ENCODE results near the gene IL22. TPM values are rescaled to one million over a fixed set of nuclear protein-coding genes. Genes with fewer than 3 reads are reported as not detected.
A peak's percentile ranks its signal among the peaks of the same experiment; 100 is the strongest.

The IL22 gene
- total RNA-seq, 4 donors from 2014 or later, result not detected

DNA sequence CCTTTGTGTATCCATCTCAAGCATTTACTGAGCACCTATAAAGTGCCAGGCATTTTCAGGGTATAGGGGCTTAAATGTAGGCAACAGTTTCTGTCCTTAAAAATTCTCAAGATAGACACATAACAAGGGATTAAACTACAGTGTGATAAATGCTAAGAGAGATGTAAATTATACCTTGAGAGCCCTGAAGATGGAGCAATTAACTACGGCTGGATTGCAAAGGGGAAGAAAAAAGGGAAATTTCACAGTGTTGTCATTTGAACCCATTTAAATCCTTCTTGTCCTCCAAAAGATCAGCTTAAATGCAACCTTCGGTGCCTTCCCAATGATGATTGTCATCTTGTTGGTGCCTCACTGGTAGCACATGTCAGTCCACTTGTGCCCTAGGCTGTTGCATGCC is 16.3 kb downstream of the IL22 start:
- Histone ChIP-seq H3K27me3 (no peaks in the 10 kb centered on the region), H3K36me3 (no peaks in the 10 kb centered on the region), H3K27ac (peak overlapping the region in 1 of 4 donors; percentile 55), H3K4me3 (peak overlapping the region in 3 of 4 donors; percentile 9 to 42 (median 35)), H3K9me3 (no peaks in the 10 kb centered on the region), H3K4me1 (peaks cover 0 to 24% (median 2%) of the 10 kb centered on the region in 4 donors)
- TF ChIP-seq POLR2A (IDR thresholded peaks at IDR 0.05) (no peak), EP300 (IDR thresholded peaks at IDR 0.05) (no peak)
- TF ChIP-seq, protein P1, sequence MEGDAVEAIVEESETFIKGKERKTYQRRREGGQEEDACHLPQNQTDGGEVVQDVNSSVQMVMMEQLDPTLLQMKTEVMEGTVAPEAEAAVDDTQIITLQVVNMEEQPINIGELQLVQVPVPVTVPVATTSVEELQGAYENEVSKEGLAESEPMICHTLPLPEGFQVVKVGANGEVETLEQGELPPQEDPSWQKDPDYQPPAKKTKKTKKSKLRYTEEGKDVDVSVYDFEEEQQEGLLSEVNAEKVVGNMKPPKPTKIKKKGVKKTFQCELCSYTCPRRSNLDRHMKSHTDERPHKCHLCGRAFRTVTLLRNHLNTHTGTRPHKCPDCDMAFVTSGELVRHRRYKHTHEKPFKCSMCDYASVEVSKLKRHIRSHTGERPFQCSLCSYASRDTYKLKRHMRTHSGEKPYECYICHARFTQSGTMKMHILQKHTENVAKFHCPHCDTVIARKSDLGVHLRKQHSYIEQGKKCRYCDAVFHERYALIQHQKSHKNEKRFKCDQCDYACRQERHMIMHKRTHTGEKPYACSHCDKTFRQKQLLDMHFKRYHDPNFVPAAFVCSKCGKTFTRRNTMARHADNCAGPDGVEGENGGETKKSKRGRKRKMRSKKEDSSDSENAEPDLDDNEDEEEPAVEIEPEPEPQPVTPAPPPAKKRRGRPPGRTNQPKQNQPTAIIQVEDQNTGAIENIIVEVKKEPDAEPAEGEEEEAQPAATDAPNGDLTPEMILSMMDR (IDR thresholded peaks at IDR 0.05), result no peak
- DNase-seq (ENCODE audit: low spot score in 2 of 2), result no peak
- 70 to 74% methylated on average over 2 of the region's 2 CpGs for WGBS, 2 donors

DNA sequence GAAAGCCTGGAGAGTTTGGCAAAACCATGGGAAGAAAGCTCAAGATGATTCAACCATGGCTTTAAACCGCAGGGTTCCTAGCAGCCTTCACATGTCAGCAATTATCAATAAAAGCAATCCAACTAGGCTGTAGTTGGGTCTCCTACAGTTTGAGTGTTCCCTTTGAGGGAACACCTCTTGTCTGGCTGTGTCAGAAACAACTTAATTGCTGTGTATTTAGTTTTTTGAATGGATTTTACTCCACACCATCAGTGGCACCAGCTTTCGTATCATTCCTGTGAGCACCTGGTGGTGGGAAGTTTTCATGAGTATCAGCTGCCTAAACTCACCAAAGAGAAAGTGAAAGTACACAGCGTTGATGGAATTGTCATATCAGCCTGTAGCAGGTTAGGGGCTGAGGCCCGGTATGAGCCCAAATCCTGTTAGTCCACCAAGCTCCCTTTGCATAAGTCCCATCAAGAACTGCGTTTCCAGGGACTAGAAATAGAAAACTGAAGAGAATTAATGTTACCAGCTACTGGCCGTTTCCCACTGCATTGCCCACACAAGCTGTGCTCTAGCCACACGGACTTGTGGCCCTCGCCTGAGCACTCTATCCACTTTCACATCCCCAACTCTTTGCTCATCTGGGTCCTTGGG is 16.9 kb downstream of the IL22 start:
- Histone ChIP-seq H3K27me3 (no peaks in the 10 kb centered on the region), H3K4me3 (peak overlapping the region; percentile 9 to 42 (median 26)), H3K9me3 (no peaks in the 10 kb centered on the region), H3K36me3 (no peaks in the 10 kb centered on the region), H3K4me1 (peaks cover 0 to 20% (median under 1%) of the 10 kb centered on the region in 4 donors), H3K27ac (peak overlapping the region in 1 of 4 donors; percentile 55)
- 65 to 78% methylated on average over 8 of the region's 8 CpGs for WGBS, 2 donors
- TF ChIP-seq POLR2A (IDR thresholded peaks at IDR 0.05) (no peak), EP300 (IDR thresholded peaks at IDR 0.05) (no peak)
- TF ChIP-seq, protein P1 (IDR thresholded peaks at IDR 0.05), result no peak
- no peak for DNase-seq (ENCODE audit: low spot score in 2 of 2)

DNA sequence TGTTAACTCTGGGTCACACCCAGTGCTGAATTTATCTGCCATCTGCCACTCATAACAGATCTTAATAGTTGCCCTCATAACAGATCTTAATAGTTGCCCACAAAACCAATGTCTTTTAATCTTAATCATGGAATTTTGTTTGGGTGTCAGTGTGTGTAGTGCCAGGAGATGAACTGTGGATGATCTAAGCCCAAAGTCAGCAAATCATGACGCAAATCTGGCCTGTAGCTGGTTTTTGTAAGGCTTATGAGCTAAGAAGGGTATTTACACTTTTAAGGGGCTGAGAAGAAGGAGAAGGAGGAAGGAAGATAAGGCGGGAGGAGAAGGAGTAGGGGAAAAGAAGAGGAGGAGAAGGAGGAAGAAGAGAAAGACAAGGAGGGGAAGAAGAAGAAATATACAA is 17.8 kb downstream of the IL22 start:
- TF ChIP-seq, protein P1 (IDR thresholded peaks at IDR 0.05), result no peak
- TF ChIP-seq POLR2A (IDR thresholded peaks at IDR 0.05) (no peak), EP300 (IDR thresholded peaks at IDR 0.05) (no peak)
- Histone ChIP-seq H3K36me3 (no peaks in the 10 kb centered on the region), H3K4me3 (no peak overlapping the region), H3K27ac (no peak overlapping the region), H3K9me3 (no peaks in the 10 kb centered on the region), H3K4me1 (peaks cover 0 to 13% (median 0%) of the 10 kb centered on the region in 4 donors), H3K27me3 (no peaks in the 10 kb centered on the region)
- no peak for DNase-seq (ENCODE audit: low spot score in 2 of 2)
- 81 to 92% methylated on average over 2 of the region's 2 CpGs for WGBS, 2 donors

DNA sequence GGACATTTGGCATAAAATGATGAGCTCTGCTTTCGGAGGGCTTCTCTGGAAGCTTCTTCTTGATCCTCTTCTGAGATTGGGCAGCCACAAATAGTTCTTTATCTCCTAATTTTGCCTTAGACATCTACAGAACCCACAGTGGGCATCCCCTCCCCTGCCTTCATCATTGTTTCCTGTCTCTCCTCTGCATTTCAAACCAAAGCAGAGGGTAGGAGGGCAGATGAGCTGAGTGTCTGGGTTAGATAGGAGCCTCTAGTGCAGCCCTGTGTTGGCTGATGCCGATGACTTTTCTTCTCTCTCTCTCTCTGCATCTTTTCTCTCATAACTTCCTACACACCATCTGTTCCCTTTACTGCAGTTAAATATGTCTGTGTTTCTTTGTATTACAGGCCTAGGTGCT is 19.3 kb downstream of the IL22 start:
- Histone ChIP-seq H3K9me3 (no peaks in the 10 kb centered on the region), H3K27me3 (no peaks in the 10 kb centered on the region), H3K4me3 (no peak overlapping the region), H3K27ac (no peak overlapping the region), H3K36me3 (no peaks in the 10 kb centered on the region), H3K4me1 (peaks cover 0 to 13% (median 0%) of the 10 kb centered on the region in 4 donors)
- TF ChIP-seq POLR2A (IDR thresholded peaks at IDR 0.05) (no peak), EP300 (IDR thresholded peaks at IDR 0.05) (no peak)
- WGBS, 2 donors, result 94 to 97% methylated on average over 2 of the region's 2 CpGs
- no peak for DNase-seq (ENCODE audit: low spot score in 2 of 2)

DNA sequence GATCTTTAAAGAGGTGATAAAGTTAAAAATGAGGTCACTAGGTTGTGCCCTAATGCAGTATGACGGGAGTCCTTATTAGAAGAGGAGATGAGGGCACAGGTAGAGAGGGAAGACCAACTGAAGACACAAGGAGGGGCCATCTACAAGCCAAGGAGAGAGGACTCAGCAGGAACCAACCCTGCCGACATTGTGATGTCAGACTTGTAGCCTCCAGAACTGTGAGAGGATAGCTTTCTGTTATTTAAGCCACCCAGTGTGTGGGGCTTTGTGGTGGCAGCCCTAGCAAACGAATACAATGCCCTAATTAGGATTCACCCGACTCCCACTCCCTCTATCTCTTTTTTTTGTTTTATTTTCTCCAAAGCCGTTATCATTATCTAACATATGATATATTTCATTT is 19.9 kb downstream of the IL22 start:
- TF ChIP-seq EP300 (IDR thresholded peaks at IDR 0.05) (no peak), POLR2A (IDR thresholded peaks at IDR 0.05) (no peak)
- TF ChIP-seq, protein P1 (IDR thresholded peaks at IDR 0.05), result no peak
- 74 to 76% methylated on average over 5 of the region's 5 CpGs for WGBS, 2 donors
- no peak overlapping the region for H3K27ac ChIP-seq

More for the DNA sequence above, 19.9 kb downstream of the IL22 start:
- H3K4me3 ChIP-seq, result no peak overlapping the region
- H3K36me3 ChIP-seq, result no peaks in the 10 kb centered on the region
- H3K27me3 ChIP-seq, result no peaks in the 10 kb centered on the region
- H3K4me1 ChIP-seq, result peaks cover 0 to 13% (median 0%) of the 10 kb centered on the region in 4 donors
- H3K9me3 ChIP-seq, result no peaks in the 10 kb centered on the region
- DNase-seq (ENCODE audit: low spot score in 2 of 2), result no peak
